Right cardiac atrium (tissue), 5 donors: ENCODE results near the gene ZNF618. TPM values are rescaled to one million over a fixed set of nuclear protein-coding genes. Genes with fewer than 3 reads are reported as not detected.
A peak's percentile ranks its signal among the peaks of the same experiment; 100 is the strongest.
"Not testable (repeated sequence)": the region's sequence is repeated elsewhere in the genome, so short reads cannot be mapped to it uniquely, and the experiment has no call there.

ENCODE experiments used
- ATAC-seq, 2 donors: fragments of 200-7000 bp; cut with Tn5 transposase; one replicate each; pipeline versions ENCODE4 v1.8.0 to v1.9.1; 2020; ENCODE audit warnings: moderate library complexity in 2 of 2, mild to moderate bottlenecking in 1 of 2
- DNase-seq, 3 donors: peaks; one replicate each; pipeline ENCODE4 v3.0.0-alpha.2; 2020
- H3K27ac ChIP-seq: one replicate; pipeline ENCODE4 v1.5.1; 2013; ENCODE audit warnings: mild to moderate bottlenecking, low read length, control low read depth, moderate library complexity
- H3K27me3 ChIP-seq: one replicate; pipeline ENCODE4 v1.6.1; 2013; ENCODE audit not compliant: control insufficient read depth, insufficient read depth
- H3K4me1 ChIP-seq: one replicate; pipeline ENCODE4 v1.6.1; 2013; ENCODE audit warnings: low read length; ENCODE audit not compliant: control insufficient read depth, insufficient read depth
- H3K4me3 ChIP-seq: one replicate; pipeline ENCODE4 v1.5.1; 2013; ENCODE audit warnings: low read length, control low read depth
- H3K9me3 ChIP-seq: one replicate; pipeline ENCODE4 v1.6.1; 2013; ENCODE audit warnings: low read length; ENCODE audit not compliant: control insufficient read depth
- WGBS: extraction: QIAGEN DNeasy Blood & Tissue Kit; methylation state at CpG from one replicate; pipeline ENCODE4 v1.1.7; 2013; 5-methylcytosine and 5-hydroxymethylcytosine counted together
- intact Hi-C, 4 donors: fragments of 100-400 bp; cut with DNase I; formaldehyde crosslinking; loops; one replicate each; pipeline versions ENCODE4 v1.11.0 to v1.14.0; 2022 to 2023
- polyA plus RNA-seq: library from polyadenylated mRNA; stranded (reverse); fragments of 200-250 nt; gene quantifications from one replicate; pipeline ENCODE4 v1.2.3, GENCODE V29; 2013
- total RNA-seq, 4 donors: library from RNA; stranded (reverse); fragmentation: NEBNext Ultra II Directional; extraction: Animal tissue kit (Norgen Biotek cat#: 25700); gene quantifications; one replicate each; pipeline ENCODE4 v1.2.1, GENCODE V29; 2021
- donor health status: healthy with polysubstance abuse.
- donor health status: DM: no; HTN: yes; CAD: no.
- donor health status: DM: no; HTN: no; CAD: no.
- donor health status: DM: no; HTN: yes; CAD: no; lungs with severe emphysema.
- donor health status: DM: yes; HTN: yes; CAD: no.

The ZNF618 gene
- total and polyA plus RNA-seq, 5 donors, result 1.4 to 3.3 (median 2.7) TPM

- Histone ChIP-seq H3K27ac (no peak overlapping the region), H3K4me1 (peaks cover 19% of the 10 kb centered on the region), H3K27me3 (no peaks in the 10 kb centered on the region), H3K9me3 (no peaks in the 10 kb centered on the region), H3K4me3 (no peak overlapping the region)
- intact Hi-C loops, result loop anchor here in 1 of 4 donors (10.0 kb wide), 1 partner anchor 105 kb away; no protein-coding TSS in a partner anchor
- no peak for DNase-seq
- WGBS, result 80% methylated on average over 5 of the region's 5 CpGs
- ATAC-seq, result no peak
Observed at GRCh38 chr9:113989714-113990569, 113.8 kb downstream of the ZNF618 start.

- 89% methylated on average over 8 of the region's 8 CpGs for WGBS
- H3K4me3 ChIP-seq, result no peak overlapping the region
- H3K27me3 ChIP-seq, result no peaks in the 10 kb centered on the region
- ATAC-seq (no peak), DNase-seq (no peak)
- H3K27ac ChIP-seq, result no peak overlapping the region
- H3K9me3 ChIP-seq, result no peaks in the 10 kb centered on the region
- intact Hi-C loops, result no loop called here
- H3K4me1 ChIP-seq, result peaks cover 19% of the 10 kb centered on the region
Observed at GRCh38 chr9:113990570-113990907, 114.4 kb downstream of the ZNF618 start.

GRCh38 chr9:113990975-113991471 is 114.9 kb downstream of the ZNF618 start:
- intact Hi-C loops, result no loop called here
- DNase-seq (no peak), ATAC-seq (no peak)
- Histone ChIP-seq H3K4me1 (peaks cover 19% of the 10 kb centered on the region), H3K27me3 (no peaks in the 10 kb centered on the region), H3K4me3 (no peak overlapping the region), H3K9me3 (no peaks in the 10 kb centered on the region), H3K27ac (no peak overlapping the region)
- 72% methylated on average over 5 of the region's 5 CpGs for WGBS

GRCh38 chr9:113991714-113992113 is 115.6 kb downstream of the ZNF618 start:
- H3K27me3 ChIP-seq, result no peaks in the 10 kb centered on the region
- ATAC-seq, result no peak
- 94% methylated on average over 3 of the region's 3 CpGs for WGBS
- no peak overlapping the region for H3K27ac ChIP-seq
- no peak overlapping the region for H3K4me3 ChIP-seq
- no peak for DNase-seq
- H3K9me3 ChIP-seq, result no peaks in the 10 kb centered on the region
- H3K4me1 ChIP-seq, result peaks cover 19% of the 10 kb centered on the region
- intact Hi-C loops, result no loop called here

GRCh38 chr9:113992276-113992951 is 116.3 kb downstream of the ZNF618 start:
- peaks cover 19% of the 10 kb centered on the region for H3K4me1 ChIP-seq
- no peak overlapping the region for H3K4me3 ChIP-seq
- intact Hi-C loops, result no loop called here
- H3K27ac ChIP-seq, result no peak overlapping the region
- WGBS, result 59% methylated on average over 15 of the region's 15 CpGs
- no peaks in the 10 kb centered on the region for H3K9me3 ChIP-seq
- ATAC-seq (peak; percentile 37 to 58), DNase-seq (peak; percentile 69 to 89 (median 86))
- H3K27me3 ChIP-seq, result no peaks in the 10 kb centered on the region

DNA sequence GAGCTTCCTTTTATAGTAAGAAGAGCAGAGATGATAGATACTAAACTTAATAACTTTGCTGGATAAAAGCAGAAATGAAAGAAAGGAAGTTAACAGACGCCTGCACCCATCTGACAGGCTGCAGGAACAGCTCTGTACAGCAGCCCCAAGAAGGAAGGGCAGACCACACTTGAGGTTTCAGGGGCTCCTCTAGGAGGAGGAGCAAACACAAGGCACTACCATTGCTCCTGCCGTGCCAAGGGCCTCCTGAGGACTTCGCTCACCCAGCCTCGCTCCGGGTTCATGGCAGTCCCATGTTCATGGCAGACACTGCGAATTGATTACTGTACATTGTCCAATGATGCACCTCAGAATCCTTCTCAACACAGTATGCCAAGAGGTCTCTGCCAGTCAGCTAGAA is 116.9 kb downstream of the ZNF618 start:
- H3K4me3 ChIP-seq, result no peak overlapping the region
- no peaks in the 10 kb centered on the region for H3K9me3 ChIP-seq
- no peaks in the 10 kb centered on the region for H3K27me3 ChIP-seq
- no peak for DNase-seq
- intact Hi-C loops, result no loop called here
- ATAC-seq, result no peak
- no peak overlapping the region for H3K27ac ChIP-seq
- 75% methylated on average over 6 of the region's 6 CpGs for WGBS
- H3K4me1 ChIP-seq, result peaks cover 19% of the 10 kb centered on the region

DNA sequence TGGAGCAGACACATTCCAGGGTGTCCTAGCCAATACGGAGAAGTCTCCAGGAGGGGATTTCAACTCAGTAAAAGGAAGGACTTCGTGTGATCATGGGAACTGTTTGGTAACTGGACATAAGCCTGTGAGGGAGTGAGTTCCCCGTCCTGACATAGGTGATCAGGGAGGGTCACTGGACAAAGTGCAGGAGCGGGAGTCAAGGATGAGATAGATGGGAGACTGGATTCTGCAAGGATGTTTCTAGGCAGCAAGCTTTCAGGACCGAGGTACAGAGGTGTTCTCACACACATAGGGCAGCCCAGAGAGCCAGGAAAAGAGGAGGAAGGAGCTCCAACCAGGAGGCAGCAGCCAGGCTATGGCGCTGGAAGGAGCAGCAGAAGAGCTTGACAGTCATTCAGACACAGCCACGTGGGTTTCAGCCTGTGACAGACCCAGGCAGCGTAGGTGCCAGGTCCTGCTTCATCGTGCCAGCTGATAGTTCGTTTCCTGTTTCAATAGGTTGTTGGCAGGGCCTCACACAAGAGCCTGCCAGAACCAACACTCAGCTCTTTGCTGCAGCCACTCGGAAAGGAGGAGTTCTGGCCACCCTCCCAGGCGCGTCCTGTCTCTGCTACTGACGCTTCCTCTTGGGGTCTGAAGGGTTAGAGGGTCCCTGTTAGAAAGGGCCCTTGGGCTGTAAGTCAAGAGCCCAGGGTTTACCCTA is 117.9 kb downstream of the ZNF618 start:
- no peak overlapping the region for H3K4me3 ChIP-seq
- peak; percentile 94 to 97 (median 96) for DNase-seq
- no peaks in the 10 kb centered on the region for H3K9me3 ChIP-seq
- no peaks in the 10 kb centered on the region for H3K27me3 ChIP-seq
- peaks cover 19% of the 10 kb centered on the region for H3K4me1 ChIP-seq
- intact Hi-C loops, result no loop called here
- peak; percentile 88 to 91 for ATAC-seq
- 12% methylated on average over 14 of the region's 14 CpGs for WGBS
- H3K27ac ChIP-seq, result no peak overlapping the region

DNA sequence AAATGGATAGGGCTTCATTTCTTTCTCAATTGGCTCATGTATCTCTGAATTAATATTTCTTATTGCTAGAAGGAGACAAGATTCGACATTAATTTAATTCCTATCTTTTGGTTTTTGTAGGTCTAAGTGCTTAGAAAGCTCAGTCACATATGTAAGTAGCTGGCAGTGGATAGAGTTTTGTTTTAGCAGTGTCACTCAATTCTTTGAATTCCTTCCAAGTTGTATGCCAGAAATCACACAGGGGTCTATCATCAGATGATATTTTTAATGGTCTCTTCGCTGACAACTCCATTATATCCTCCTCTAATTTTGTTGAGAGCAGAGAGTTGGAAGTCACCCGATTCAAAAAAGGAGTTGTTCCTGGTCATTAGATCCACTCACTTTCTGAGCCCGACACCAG is 119.3 kb downstream of the ZNF618 start:
- WGBS, result 45% methylated on average over 4 of the region's 4 CpGs
- Histone ChIP-seq H3K4me1 (peaks cover 19% of the 10 kb centered on the region), H3K27me3 (no peaks in the 10 kb centered on the region), H3K27ac (no peak overlapping the region), H3K9me3 (no peaks in the 10 kb centered on the region), H3K4me3 (no peak overlapping the region)
- DNase-seq, result no peak
- no peak for ATAC-seq
- intact Hi-C loops, result no loop called here

DNA sequence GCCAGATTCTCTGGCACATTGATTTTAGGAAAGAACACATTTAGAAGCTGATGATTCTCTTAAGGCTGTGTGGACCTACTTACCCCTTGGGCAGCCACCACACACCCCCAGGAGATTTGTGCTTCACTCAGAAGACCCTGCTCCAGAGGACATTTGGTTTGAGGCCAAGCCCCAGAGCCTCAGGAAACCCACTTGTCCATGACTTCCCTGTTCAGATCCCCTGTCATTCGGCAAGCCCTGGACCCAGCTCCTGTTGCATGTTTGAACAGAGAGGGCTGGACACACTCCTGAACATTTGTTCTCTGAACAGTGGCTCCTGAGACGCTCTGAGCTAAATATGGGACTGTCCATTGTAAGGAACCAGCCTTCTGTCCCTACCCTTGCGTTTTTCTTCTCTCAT is 119.9 kb downstream of the ZNF618 start:
- H3K9me3 ChIP-seq, result no peaks in the 10 kb centered on the region
- H3K4me3 ChIP-seq, result no peak overlapping the region
- H3K27ac ChIP-seq, result no peak overlapping the region
- intact Hi-C loops, result no loop called here
- ATAC-seq, result no peak
- 74% methylated on average over 3 of the region's 3 CpGs for WGBS
- no peaks in the 10 kb centered on the region for H3K27me3 ChIP-seq
- no peak for DNase-seq
- H3K4me1 ChIP-seq, result peaks cover 19% of the 10 kb centered on the region

DNA sequence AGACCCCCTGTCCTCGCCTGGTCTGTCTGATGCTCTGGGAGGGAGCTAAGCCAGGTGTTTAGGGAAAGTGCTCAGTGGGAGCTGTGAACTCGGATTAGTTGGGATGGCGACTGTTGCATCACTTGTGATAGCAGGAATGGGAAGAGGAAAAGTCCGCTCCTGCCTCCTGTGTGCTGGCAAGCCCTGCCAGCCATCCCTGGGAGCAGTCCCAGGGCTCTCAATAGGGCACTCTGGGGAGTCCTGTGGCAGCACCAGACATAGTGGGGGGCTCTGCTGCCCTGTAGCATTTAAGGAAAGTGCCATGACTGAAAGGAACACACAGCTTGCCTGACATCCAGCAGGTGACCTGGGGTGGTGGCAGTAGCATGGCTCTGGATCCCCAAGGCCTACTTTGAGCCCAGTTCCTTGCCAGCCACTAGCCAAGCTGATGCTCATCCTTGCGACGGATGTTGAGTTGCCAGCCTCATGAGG is 120.5 kb downstream of the ZNF618 start:
- Histone ChIP-seq H3K27ac (no peak overlapping the region), H3K9me3 (no peaks in the 10 kb centered on the region), H3K4me3 (no peak overlapping the region), H3K27me3 (no peaks in the 10 kb centered on the region), H3K4me1 (peaks cover 17% of the 10 kb centered on the region)
- WGBS, result 93% methylated on average over 6 of the region's 6 CpGs
- DNase-seq, result no peak
- intact Hi-C loops, result no loop called here
- ATAC-seq, result no peak

GRCh38 chr9:113997064-113997463 is 121.0 kb downstream of the ZNF618 start:
- DNase-seq, intact Hi-C loops, H3K27ac ChIP-seq, H3K4me3 ChIP-seq, H3K9me3 ChIP-seq, ATAC-seq, H3K27me3 ChIP-seq: not testable (repeated sequence)
- WGBS, result 98% methylated on average over 3 of the region's 3 CpGs
- H3K4me1 ChIP-seq, result peaks cover 12% of the 10 kb centered on the region
